Myocyte (in vitro differentiated cells): ENCODE data around the gene VWC2. TPM values are rescaled to one million over a fixed set of nuclear protein-coding genes. Genes with fewer than 3 reads are reported as not detected.

Experiments
- DNase-seq: peaks from one replicate; pipeline ENCODE4 v3.0.0-alpha.2; 2012; ENCODE audit warnings: low read depth
- total RNA-seq: library from RNA; depleted of rRNA; stranded (reverse); fragments of >200 nt; gene quantifications from 2 replicates; pipeline ENCODE4 v1.2.3, GENCODE V29; 2014

Gene VWC2
- total RNA-seq, 1 donor from 2014 or later: not detected

- no peak for DNase-seq
Measured at GRCh38 chr7:49781996-49782395, 8.6 kb downstream of the VWC2 start.

GRCh38 chr7:49783446-49783845 lies 10.0 kb downstream of the VWC2 start:
- DNase-seq: no peak

- DNase-seq: no peak
Measured at GRCh38 chr7:49787980-49788379, 14.5 kb downstream of the VWC2 start.

GRCh38 chr7:49788455-49789059 lies 15.1 kb downstream of the VWC2 start:
- DNase-seq: no peak

GRCh38 chr7:49789736-49790135 lies 16.3 kb downstream of the VWC2 start:
- no peak for DNase-seq

- no peak for DNase-seq
Measured at GRCh38 chr7:49790209-49790608, 16.8 kb downstream of the VWC2 start.

GRCh38 chr7:49791088-49791741 lies 17.8 kb downstream of the VWC2 start:
- DNase-seq: no peak

- DNase-seq: no peak
Measured at GRCh38 chr7:49797987-49798660, 24.7 kb downstream of the VWC2 start.

GRCh38 chr7:49800031-49800430 lies 26.6 kb downstream of the VWC2 start:
- no peak for DNase-seq

GRCh38 chr7:49802600-49802999 lies 29.2 kb downstream of the VWC2 start:
- no peak for DNase-seq

- no peak for DNase-seq
Measured at GRCh38 chr7:49803812-49804211, 30.4 kb downstream of the VWC2 start.

GRCh38 chr7:49805371-49806007 lies 32.1 kb downstream of the VWC2 start:
- DNase-seq: no peak

GRCh38 chr7:49812534-49812933 lies 39.1 kb downstream of the VWC2 start:
- no peak for DNase-seq

GRCh38 chr7:49817279-49817678 lies 43.8 kb downstream of the VWC2 start:
- no peak for DNase-seq

GRCh38 chr7:49821181-49821580 lies 47.7 kb downstream of the VWC2 start:
- DNase-seq: no peak

GRCh38 chr7:49822856-49823255 lies 49.4 kb downstream of the VWC2 start:
- no peak for DNase-seq

GRCh38 chr7:49823566-49823965 lies 50.1 kb downstream of the VWC2 start:
- DNase-seq: no peak

GRCh38 chr7:49839863-49840645 lies 66.6 kb downstream of the VWC2 start:
- DNase-seq: no peak

GRCh38 chr7:49840751-49841405 lies 67.4 kb downstream of the VWC2 start:
- no peak for DNase-seq

GRCh38 chr7:49845626-49846025 lies 72.2 kb downstream of the VWC2 start:
- no peak for DNase-seq
